GM06990 (cell line): Measurements from ENCODE around the gene NYNRIN.

Experiments
- DNase-seq: peaks from one replicate; pipeline ENCODE4 v3.0.0-alpha.2; 2011; ENCODE audit not compliant: insufficient read length; ENCODE audit errors: extremely low read depth
- H3K27me3 ChIP-seq: replicated peaks from 2 replicates; pipeline ENCODE4 v1.6.0; 2011; ENCODE audit warnings: low read length; ENCODE audit not compliant: control insufficient read depth, insufficient read depth
- H3K36me3 ChIP-seq: 2 replicates; pipeline ENCODE4 v1.5.1; 2011; ENCODE audit warnings: low read length; ENCODE audit not compliant: control insufficient read depth, insufficient read depth
- H3K4me3 ChIP-seq: replicated peaks from 2 replicates; pipeline ENCODE4 v1.5.1; 2011; ENCODE audit warnings: low read depth, mild to moderate bottlenecking, control low read depth, low read length
- CTCF ChIP-seq: IDR thresholded peaks from 2 replicates; pipeline ENCODE4 v1.5.1; 2011; ENCODE audit warnings: low read length, control low read depth, mild to moderate bottlenecking, inconsistent platforms; ENCODE audit not compliant: insufficient read depth, poor library complexity, severe bottlenecking

Gene NYNRIN

DNA sequence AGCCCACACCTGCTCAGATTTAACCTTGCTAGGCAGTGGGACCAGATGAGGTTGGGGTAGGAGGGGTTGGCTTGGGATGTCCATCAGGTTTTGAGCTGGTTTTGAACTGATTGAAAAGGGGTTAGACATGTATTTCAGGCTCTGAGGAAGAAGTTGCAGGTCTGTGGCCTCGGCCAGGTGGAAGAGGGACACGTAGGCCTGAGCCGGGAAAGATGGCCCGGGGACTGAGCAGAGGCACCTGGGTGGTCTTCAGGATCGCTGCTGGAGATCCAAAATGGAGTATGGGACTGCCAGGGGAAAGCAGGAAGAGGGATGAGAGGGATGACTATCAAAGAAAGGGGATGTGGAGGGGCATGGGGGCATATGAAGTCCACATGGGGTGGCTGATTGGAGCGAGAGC is 7.6 kb downstream of the NYNRIN start:
- DNase-seq = no peak
- peaks cover 1% of the 10 kb centered on the region for H3K27me3 ChIP-seq
- H3K4me3 ChIP-seq = no peak overlapping the region
- TF ChIP-seq CTCF = no peak
- H3K36me3 ChIP-seq = no peaks in the 10 kb centered on the region

GRCh38 chr14:24407608-24408325 is 9.0 kb downstream of the NYNRIN start:
- DNase-seq = no peak
- Histone ChIP-seq H3K4me3 (no peak overlapping the region), H3K27me3 (peaks cover 1% of the 10 kb centered on the region), H3K36me3 (no peaks in the 10 kb centered on the region)
- no peak for TF ChIP-seq CTCF

DNA sequence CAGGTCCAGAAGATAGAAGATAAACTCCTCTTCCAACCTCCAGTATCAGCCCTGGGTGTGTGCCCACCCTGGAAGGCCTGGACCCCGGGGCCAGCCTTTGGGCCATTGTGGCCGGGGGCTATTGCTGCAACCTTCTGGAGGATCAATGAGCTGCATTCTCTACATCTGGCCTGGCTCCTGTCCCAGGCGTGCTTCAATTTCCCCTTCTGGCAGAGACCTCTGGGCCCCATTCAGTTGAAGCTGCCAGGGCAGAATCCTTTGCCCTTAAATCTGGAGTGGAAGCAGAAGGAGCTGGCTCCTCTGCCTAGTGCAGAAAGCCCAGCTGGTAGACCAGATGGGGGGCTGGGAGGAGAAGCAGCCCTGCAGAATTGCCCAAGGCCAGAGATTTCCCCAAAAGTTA is 10.0 kb downstream of the NYNRIN start:
- no peak for TF ChIP-seq CTCF
- no peaks in the 10 kb centered on the region for H3K36me3 ChIP-seq
- DNase-seq = no peak
- H3K4me3 ChIP-seq = no peak overlapping the region
- H3K27me3 ChIP-seq = peaks cover 1% of the 10 kb centered on the region

- Histone ChIP-seq H3K4me3 (no peak overlapping the region), H3K27me3 (peaks cover 1% of the 10 kb centered on the region), H3K36me3 (no peaks in the 10 kb centered on the region)
- no peak for DNase-seq
- no peak for TF ChIP-seq CTCF
Measured at GRCh38 chr14:24409192-24409591, 10.4 kb downstream of the NYNRIN start.

- H3K4me3 ChIP-seq = no peak overlapping the region
- peaks cover 1% of the 10 kb centered on the region for H3K27me3 ChIP-seq
- TF ChIP-seq CTCF = no peak
- DNase-seq = no peak
- H3K36me3 ChIP-seq = no peaks in the 10 kb centered on the region
Measured at GRCh38 chr14:24409956-24410355, 11.2 kb downstream of the NYNRIN start.
